HG02571 (cell line): ENCODE results near the gene BBS9.
A peak's percentile ranks its signal among the peaks of the same experiment; 100 is the strongest.
"Not testable (repeated sequence)": the region's sequence is repeated elsewhere in the genome, so short reads cannot be mapped to it uniquely, and the experiment has no call there.

Source experiments
- ATAC-seq: cut with Tn5 transposase; IDR thresholded peaks from one replicate; pipeline ENCODE4 v1.9.1; 2021; ENCODE audit warnings: mild to moderate bottlenecking, moderate library complexity; ENCODE audit not compliant: unreplicated experiment

The BBS9 gene

GRCh38 chr7:33128990-33129805 lies at the start of gene BBS9:
BBS9 (plus strand) TSS chr7:33129564; CDS start chr7:33146253, 16,689 bp downstream.
- ATAC-seq = peak; percentile 100

GRCh38 chr7:33079763-33080690 lies 49.3 kb upstream of the BBS9 start:
- ATAC-seq = no peak

DNA sequence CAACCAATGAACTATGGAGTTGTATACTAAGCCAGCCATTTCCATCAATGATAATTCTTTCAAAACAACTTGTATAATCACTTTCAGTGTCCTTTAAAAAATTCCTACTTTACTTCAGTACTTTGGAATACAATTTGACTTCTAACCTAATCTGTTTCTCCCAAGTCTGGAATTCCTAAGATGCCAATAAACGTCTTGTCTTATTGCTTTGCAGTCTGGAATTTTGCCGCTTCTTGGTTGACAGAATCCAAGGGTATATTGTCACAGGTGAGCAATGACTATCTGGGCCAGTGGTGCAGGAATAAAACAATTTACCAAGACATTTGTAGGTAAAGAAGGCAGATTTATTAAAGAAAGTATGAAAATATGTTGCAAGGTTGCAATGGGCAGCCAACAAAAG lies 42.0 kb upstream of the BBS9 start:
- ATAC-seq = no peak

DNA sequence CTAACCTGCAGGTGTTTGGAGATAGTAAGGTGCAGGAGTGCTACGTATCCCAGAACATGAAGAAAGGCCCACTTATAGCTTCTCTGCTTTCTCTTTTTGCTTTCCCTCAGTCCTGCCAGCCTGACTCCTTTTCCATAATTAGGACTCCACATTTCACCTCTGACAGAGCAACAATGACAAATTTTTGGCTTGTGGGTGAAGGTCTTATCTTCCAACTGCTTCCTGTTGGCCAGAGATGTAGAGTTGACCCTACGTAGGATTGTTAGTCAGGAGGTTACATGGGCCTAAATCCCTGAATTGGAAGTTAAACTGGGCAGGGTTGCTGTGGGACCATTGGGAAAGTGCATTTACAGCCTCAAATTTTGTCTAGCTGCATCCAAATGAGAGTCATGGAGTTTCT lies 41.5 kb upstream of the BBS9 start:
- no peak for ATAC-seq

- ATAC-seq = no peak
Measured at GRCh38 chr7:33089142-33089541, 40.2 kb upstream of the BBS9 start.

- ATAC-seq = no peak
Measured at GRCh38 chr7:33091111-33091531, 38.2 kb upstream of the BBS9 start.

GRCh38 chr7:33091641-33092191 lies 37.6 kb upstream of the BBS9 start:
- no peak for ATAC-seq

GRCh38 chr7:33093266-33093665 lies 36.1 kb upstream of the BBS9 start:
- no peak for ATAC-seq

DNA sequence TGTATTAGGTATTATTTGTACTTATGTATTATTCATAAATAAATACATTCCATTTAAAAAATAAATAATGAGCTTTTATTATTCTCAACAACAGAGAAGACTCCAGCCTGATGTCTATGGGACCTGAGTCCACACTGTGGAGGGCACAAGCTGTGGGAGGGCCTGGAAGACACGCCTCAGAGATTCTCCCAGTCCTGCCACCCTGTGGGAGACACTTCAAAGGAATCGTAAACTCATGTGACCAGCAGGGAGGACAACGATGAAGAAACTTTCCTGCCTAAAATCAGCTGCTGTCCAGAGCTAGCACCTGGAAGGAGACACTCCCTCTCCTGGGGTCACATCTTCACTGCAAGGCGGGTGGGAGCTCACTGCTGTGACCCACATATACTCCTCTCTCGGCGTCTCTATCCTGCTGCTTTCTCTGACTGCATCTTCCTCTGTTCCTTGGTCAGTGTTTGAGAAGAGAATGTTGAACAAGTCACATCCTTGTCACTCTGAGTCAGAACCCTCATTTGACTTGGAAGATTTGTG lies 34.6 kb upstream of the BBS9 start:
- ATAC-seq = not testable (repeated sequence)

- ATAC-seq = no peak
Measured at GRCh38 chr7:33099154-33099940, 30.0 kb upstream of the BBS9 start.

DNA sequence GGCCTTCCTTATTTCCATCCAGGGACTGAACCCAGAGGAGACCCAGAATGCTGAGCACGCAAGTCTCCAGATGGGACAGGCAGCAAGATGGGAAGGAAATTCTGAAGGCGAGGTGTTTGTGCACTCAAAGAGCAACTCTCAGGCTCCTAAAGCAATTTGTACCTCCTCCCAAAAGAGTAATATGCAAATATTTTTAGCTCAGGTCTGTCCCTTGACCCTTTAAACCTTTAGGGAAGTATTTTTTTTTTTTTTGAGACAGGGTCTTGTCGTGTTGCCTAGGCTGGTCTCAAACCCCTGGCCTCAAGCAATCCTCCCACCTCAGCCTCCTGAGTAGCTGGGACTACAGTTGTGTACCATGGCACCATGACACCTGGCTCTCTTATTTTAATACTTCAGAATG lies 28.6 kb upstream of the BBS9 start:
- no peak for ATAC-seq

- ATAC-seq = no peak
Measured at GRCh38 chr7:33101906-33102305, 27.5 kb upstream of the BBS9 start.

DNA sequence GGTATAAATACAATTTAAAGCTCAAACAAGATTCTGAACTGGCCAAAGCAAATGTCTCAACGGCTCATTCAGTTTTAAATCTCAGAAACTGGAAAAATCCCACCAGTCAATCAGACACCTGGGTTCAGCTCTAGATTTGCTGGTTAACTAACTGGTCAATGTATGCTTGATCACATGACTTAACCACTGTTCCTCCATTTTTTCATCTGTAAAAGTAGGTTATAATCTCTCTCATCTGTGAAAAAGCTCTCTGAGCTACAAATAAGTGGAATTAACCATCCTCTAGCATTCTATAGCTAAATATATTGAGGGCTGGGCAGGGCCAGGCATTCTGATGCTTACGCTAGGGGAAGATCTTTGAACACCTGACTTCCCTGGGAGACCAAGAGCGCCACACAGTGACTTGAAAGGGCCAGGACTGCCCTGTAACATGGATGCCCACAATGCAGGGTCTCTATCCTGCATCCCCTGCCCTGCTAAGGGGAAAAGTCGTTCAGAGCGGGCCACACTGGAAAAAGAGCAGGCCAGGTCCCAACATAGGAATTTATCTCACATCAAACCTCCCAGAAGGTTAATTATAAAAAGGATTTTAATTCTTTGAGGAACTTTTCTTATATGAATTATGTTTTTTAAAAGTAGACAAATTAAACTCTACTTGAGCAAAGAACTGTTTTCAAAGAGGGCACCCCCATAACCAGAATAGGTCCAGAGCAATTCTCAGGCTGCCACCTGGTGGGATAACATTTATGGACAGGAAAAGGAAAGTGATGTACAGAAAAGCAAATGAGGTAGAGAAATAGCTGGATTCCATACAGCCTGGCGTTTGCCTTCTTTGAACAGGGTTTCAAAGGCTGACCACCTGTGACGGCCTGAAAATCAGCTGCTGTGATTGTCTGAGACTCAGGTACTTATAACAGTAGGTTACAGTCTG lies 22.0 kb upstream of the BBS9 start:
- ATAC-seq = no peak

GRCh38 chr7:33108554-33109004 lies 20.8 kb upstream of the BBS9 start:
- peak; percentile 8 for ATAC-seq

GRCh38 chr7:33109005-33109757 lies 20.2 kb upstream of the BBS9 start, which contains the start of gene RP9:
RP9 (minus strand) TSS chr7:33109404; CDS start chr7:33109372, 32 bp downstream.
- ATAC-seq = peak; percentile 83

DNA sequence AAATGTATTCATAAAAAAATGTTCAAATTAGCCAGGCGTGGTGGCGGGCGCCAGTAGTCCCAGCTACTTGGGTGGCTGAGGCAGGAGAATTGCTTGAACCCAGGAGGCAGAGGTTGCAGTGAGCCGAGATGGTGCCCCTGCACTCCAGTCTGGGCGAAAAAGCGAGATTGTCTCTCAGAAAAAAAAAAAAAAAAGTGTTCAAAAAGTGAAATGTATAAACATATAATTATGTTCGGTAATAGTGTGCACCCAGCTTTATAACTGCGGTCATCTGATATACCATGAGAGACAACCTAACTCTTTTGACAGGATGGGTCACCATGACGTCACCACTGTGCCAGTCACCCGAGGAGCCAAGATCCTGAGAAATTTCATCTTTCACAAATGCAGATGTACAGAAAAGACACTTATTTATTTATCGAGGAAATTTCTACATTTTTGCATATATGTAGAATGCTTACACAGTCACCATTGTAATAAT lies 19.6 kb upstream of the BBS9 start:
- no peak for ATAC-seq

DNA sequence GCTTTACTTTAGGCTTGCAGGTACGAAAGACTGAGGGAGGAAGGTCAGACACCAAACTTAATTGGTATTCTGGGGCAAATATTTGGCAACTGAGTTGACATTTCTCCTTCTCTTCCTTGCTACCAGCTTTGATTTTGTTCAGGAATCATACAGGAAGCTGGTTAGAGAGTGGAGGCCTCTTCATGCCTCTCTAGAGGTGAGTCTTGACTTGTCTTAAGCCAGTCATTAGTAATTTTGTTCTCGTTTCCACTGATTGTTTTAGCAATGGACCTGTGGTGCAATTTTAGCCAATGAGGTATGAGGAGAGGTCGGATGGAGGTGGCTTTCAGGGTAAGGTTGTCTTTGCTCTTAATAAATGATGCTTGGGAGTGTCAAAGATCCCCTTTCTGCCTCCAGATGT lies 17.8 kb upstream of the BBS9 start:
- ATAC-seq = no peak

GRCh38 chr7:33114976-33115375 lies 14.4 kb upstream of the BBS9 start:
- no peak for ATAC-seq
